GM12864 (cell line): ENCODE results near the gene TENT5C.

Experiments
- DNase-seq: peaks from one replicate; pipeline ENCODE4 v3.0.0-alpha.2; 2011; ENCODE audit warnings: low read depth
- H3K4me3 ChIP-seq: 2 replicates; pipeline ENCODE4 v1.5.1; 2011; ENCODE audit warnings: mild to moderate bottlenecking, low read depth, low read length, control low read depth
- TF ChIP-seq, protein P1 (sequence below): IDR thresholded peaks from 2 replicates; pipeline ENCODE4 v1.5.1; 2011; ENCODE audit warnings: low read depth, mild to moderate bottlenecking, moderate library complexity, low read length, control low read depth, inconsistent platforms; ENCODE audit errors: missing control alignments

The TENT5C gene

DNA sequence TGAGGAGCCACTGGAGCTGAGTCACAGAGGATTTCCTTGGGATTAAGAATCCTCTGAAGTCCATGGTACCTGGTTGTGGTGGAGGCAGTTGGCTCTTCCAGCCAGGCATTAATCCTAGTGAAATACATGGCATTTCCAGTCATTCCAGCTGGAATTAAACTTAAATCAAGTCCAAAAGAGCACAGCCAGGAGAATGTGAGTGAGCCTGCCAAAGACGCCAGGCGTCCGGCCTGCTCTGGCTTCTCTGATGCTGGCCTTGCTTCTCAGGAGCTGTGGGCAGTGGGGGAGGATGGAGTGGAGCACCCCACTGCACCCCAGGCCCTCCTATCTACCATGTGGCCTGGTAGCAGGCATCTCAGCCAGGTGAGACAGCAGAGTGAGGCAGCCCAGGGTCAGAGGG, 23.4 kb upstream of the TENT5C start:
- TF ChIP-seq, protein P1, sequence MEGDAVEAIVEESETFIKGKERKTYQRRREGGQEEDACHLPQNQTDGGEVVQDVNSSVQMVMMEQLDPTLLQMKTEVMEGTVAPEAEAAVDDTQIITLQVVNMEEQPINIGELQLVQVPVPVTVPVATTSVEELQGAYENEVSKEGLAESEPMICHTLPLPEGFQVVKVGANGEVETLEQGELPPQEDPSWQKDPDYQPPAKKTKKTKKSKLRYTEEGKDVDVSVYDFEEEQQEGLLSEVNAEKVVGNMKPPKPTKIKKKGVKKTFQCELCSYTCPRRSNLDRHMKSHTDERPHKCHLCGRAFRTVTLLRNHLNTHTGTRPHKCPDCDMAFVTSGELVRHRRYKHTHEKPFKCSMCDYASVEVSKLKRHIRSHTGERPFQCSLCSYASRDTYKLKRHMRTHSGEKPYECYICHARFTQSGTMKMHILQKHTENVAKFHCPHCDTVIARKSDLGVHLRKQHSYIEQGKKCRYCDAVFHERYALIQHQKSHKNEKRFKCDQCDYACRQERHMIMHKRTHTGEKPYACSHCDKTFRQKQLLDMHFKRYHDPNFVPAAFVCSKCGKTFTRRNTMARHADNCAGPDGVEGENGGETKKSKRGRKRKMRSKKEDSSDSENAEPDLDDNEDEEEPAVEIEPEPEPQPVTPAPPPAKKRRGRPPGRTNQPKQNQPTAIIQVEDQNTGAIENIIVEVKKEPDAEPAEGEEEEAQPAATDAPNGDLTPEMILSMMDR, result no peak
- H3K4me3 ChIP-seq, result no peak overlapping the region
- no peak for DNase-seq

DNA sequence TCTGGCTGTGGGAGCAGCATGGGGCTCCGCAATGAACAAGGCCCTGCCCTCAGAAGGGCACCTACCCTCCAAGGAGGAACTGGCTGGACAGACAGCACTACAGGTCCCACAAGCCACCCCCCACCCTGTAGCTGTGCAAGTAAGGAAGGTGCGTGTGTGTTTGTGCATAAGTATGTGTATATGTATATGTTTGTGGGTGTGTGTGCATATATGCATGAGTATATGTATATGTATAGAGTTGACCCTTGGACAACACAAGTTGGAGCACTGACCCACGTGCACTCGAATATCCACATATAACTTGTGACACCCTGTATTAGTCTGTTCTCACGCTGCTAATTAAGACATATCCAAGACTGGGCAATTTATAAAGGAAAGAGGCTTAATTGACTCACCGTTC, 22.6 kb upstream of the TENT5C start:
- TF ChIP-seq, protein P1, result no peak
- no peak for DNase-seq
- H3K4me3 ChIP-seq, result no peak overlapping the region

DNA sequence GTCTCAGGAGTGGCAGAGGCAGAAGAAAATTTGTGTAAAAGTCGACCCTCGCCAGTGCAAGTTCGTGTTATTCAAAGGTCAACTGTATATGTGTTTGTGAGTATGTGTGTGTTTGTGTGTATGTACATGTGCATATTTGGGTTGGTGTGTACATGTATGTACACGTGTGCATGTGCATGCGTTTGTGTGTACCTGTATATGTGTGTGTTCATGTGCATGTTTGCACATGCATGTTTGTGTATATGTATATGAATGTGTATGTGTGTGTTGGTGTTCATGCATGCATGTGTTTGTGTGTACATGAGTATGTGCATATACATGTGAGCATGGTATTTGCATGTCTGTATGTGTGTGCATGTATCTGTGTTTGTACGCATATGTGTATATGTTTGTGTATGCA, 21.7 kb upstream of the TENT5C start:
- TF ChIP-seq, protein P1, result no peak
- DNase-seq, result no peak
- H3K4me3 ChIP-seq, result no peak overlapping the region

DNA sequence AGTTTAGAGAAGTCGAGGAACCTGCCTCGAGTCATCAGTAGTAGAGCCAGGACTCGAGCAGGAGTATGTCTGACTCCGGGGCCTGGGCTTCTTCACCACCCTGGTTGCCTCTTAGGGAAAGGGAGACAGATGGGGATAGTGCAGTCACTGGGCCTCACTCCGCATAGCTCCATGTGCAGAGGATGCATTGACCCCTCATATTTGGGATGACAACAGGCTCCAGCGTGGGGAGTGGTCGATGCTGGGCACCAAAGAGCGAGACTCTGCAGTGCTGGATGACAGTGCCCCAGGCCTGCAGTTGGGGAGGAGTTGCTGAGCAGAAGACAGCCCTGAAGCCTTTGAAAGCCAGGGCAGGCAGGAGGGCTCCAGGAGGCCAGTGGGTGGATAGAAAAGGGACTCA, 20.8 kb upstream of the TENT5C start:
- TF ChIP-seq, protein P1, result no peak
- no peak overlapping the region for H3K4me3 ChIP-seq
- no peak for DNase-seq

DNA sequence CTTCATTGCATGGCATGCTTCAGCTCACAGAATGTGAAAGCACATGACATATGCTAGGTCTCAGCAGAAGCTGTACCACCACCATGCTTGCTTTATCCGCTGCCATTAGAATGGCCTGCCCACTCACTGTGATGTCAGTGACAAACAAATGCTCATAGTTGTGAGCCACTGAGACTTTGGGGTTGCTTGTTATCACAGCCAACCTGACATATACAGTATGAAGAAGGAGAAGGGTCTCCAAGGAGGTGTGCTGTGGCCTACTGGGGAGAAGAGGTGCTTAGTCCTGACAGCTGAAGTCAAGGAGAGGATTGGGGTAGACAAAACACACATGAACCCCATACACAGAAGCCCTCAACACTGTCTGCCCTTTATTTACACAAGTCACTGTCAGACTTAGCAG, 19.5 kb upstream of the TENT5C start:
- no peak overlapping the region for H3K4me3 ChIP-seq
- no peak for DNase-seq
- TF ChIP-seq, protein P1, result no peak

DNA sequence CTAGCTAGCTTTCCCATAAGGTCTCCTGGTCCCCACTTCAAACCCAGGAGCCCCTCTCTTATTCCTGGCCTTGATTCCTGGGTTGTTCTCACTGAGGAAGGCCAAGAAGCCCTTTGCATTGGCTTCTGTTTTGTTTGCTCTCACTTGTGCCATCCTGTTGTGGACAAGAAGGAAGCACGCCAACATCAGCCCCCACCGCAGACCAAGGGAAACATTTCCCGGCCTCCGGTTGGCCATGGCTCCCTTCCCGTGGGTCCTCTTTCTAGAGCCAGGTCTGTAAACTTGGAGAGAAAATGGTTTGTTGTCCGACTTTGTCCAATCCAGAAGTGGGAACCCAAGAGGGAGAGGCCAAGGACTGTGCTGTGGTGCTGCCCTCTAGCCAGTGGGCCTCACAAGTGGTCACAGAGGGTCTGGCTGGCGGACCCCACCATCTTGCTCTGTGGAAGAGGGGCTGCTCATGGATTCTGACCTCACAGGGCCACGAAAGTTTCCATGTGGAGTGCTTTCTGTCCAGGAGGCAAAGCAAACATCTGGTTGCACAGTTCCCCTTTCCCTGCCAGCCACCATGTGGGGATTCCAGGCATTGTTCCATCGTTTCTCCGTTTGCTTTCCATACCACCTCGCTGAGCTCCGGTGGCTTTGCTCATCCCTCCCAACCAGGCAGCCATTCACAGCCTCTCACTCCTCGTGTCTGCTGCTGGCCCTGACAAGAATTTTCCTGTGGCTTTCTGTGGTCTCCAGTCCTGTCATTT, 18.9 kb upstream of the TENT5C start:
- TF ChIP-seq, protein P1, result no peak
- no peak overlapping the region for H3K4me3 ChIP-seq
- DNase-seq, result no peak
